Activated CD8-positive, alpha-beta memory T cell treated with anti-CD3 and anti-CD28 coated beads, Interleukin-2, amount 50 U/mL, for 24 hours (primary cell): ENCODE measurements around the gene FUT8.

Source experiments
- DNase-seq: peaks from one replicate; pipeline ENCODE4 v3.0.0-alpha.2; 2020; ENCODE audit errors: extremely low read depth

FUT8 gene

GRCh38 chr14:65412032-65412846 lies at the start of gene FUT8:
Gene FUT8, plus strand, starts transcription at chr14:65412730. Its CDS starts 148,834 bp downstream, at chr14:65561564.
- DNase-seq, result peak; percentile 84

- no peak for DNase-seq
These were observed 45.5 kb upstream of the FUT8 start for GRCh38 chr14:65366802-65367565.

GRCh38 chr14:65369560-65369959 lies 43.0 kb upstream of the FUT8 start:
- DNase-seq, result no peak

- no peak for DNase-seq
These were observed 41.7 kb upstream of the FUT8 start for GRCh38 chr14:65370801-65371248.

GRCh38 chr14:65371784-65372183 lies 40.7 kb upstream of the FUT8 start:
- no peak for DNase-seq

GRCh38 chr14:65373016-65373670 lies 39.4 kb upstream of the FUT8 start:
- no peak for DNase-seq

GRCh38 chr14:65373671-65374039 lies 38.9 kb upstream of the FUT8 start:
- no peak for DNase-seq

- DNase-seq, result no peak
These were observed 35.0 kb upstream of the FUT8 start for GRCh38 chr14:65377576-65377975.

- DNase-seq, result no peak
These were observed 29.9 kb upstream of the FUT8 start for GRCh38 chr14:65382586-65382985.

- no peak for DNase-seq
These were observed 25.4 kb upstream of the FUT8 start for GRCh38 chr14:65387171-65387570.

- DNase-seq, result no peak
These were observed 24.9 kb upstream of the FUT8 start for GRCh38 chr14:65387628-65388027.

- DNase-seq, result no peak
These were observed 20.2 kb upstream of the FUT8 start for GRCh38 chr14:65392296-65392695.

- DNase-seq, result no peak
These were observed 16.2 kb upstream of the FUT8 start for GRCh38 chr14:65396082-65396910.

- DNase-seq, result no peak
These were observed 9.3 kb upstream of the FUT8 start for GRCh38 chr14:65403231-65403630.

- DNase-seq, result no peak
These were observed 4.4 kb upstream of the FUT8 start for GRCh38 chr14:65408113-65408512.

GRCh38 chr14:65410640-65411039 lies 1.9 kb upstream of the FUT8 start:
- DNase-seq, result no peak

- peak; percentile 51 for DNase-seq
These were observed 886 bp upstream of the FUT8 start for GRCh38 chr14:65411656-65412031.

GRCh38 chr14:65412856-65413738 lies 567 bp downstream of the FUT8 start:
- peak; percentile 23 for DNase-seq

GRCh38 chr14:65413739-65414045 lies 1.2 kb downstream of the FUT8 start:
- no peak for DNase-seq

- no peak for DNase-seq
These were observed 2.5 kb downstream of the FUT8 start for GRCh38 chr14:65414961-65415589.
